Measurements from ENCODE around the gene TRAP1.

- no peak for TF ChIP-seq CTCF (IDR thresholded peaks at IDR 0.05)
- TF ChIP-seq POLR2A (IDR thresholded peaks at IDR 0.05), result no peak
These were observed 37.9 kb upstream of the TRAP1 start for GRCh38 chr16:3755249-3755648.

All from stomach (tissue), 4 donors.